Right lobe of liver (tissue), 6 donors: ENCODE results near the gene MBLAC1. TPM values are rescaled to one million over a fixed set of nuclear protein-coding genes. Genes with fewer than 3 reads are reported as not detected.

Experiments used
- ATAC-seq, 4 donors: fragments of 200-7000 bp; cut with Tn5 transposase; one replicate each; pipeline ENCODE4 v1.9.1; 2020; ENCODE audit warnings: mild to moderate bottlenecking in 4 of 4, moderate library complexity in 4 of 4
- DNase-seq, 3 donors: peaks; one replicate each; pipeline ENCODE4 v3.0.0-alpha.2; 2020
- H3K27ac ChIP-seq, 3 donors: fragments of 200-600 bp; one replicate each; pipeline ENCODE4 v1.8.0; 2022
- H3K27me3 ChIP-seq, 2 donors: fragments of 200-600 bp; one replicate each; pipeline ENCODE4 v1.8.0; 2022
- H3K36me3 ChIP-seq, 4 donors: fragments of 200-600 bp; sonication (generic) in 1 of 4; one replicate each; pipeline versions ENCODE4 v1.5.1 to v1.8.0; 2017 to 2022; ENCODE audit warnings: control low read depth in 1 of 4
- H3K4me1 ChIP-seq, 4 donors: fragments of 200-600 bp; sonication (generic) in 1 of 4; one replicate each; pipeline versions ENCODE4 v1.5.1 to v1.8.0; 2017 to 2022; ENCODE audit warnings: control low read depth in 1 of 4
- H3K4me3 ChIP-seq, 3 donors: fragments of 200-600 bp; one replicate each; pipeline ENCODE4 v1.8.0; 2022
- H3K9me3 ChIP-seq, 4 donors: fragments of 200-600 bp; sonication (generic) in 1 of 4; one replicate each; pipeline versions ENCODE4 v1.5.1 to v1.8.0; 2017 to 2022; ENCODE audit warnings: control low read depth in 1 of 4
- POLR2A ChIP-seq: fragments of 450-650 bp; IDR thresholded peaks from one replicate; pipeline ENCODE4 v1.6.1; 2017; ENCODE audit warnings: antibody characterized with exemption, mild to moderate bottlenecking
- WGBS: methylation state at CpG from one replicate; pipeline ENCODE4 v1.1.6; 2018; ENCODE audit warnings: low coverage, low lambda C conversion rate; ENCODE audit not compliant: insufficient coverage; ENCODE audit errors: missing lambda C conversion rate; 5-methylcytosine and 5-hydroxymethylcytosine counted together
- intact Hi-C, 2 donors: fragments of 100-400 bp; cut with DNase I; formaldehyde crosslinking; loops; one replicate each; pipeline versions ENCODE4 v1.11.2 to v1.14.1; 2022
- total RNA-seq, 6 experiments: library from RNA; depleted of rRNA in 2 of 6; stranded (reverse); fragments of >200 nt in 2 of 6; fragmentation: NEBNext Ultra II Directional in 3 of 6; extraction: Animal tissue kit (Norgen Biotek cat#: 25700) in 3 of 6; gene quantifications; one replicate each; pipeline versions ENCODE4 v1.1.0 to v1.2.4, GENCODE V29; 2016 to 2023
- TF ChIP-seq, protein P1 (sequence below), 4 donors: fragments of 200-600 bp in 3 of 4; fragments of 450-650 bp in 1 of 4; IDR thresholded peaks; one replicate each; pipeline versions ENCODE4 v1.5.1 to v1.8.0; 2016 to 2022; ENCODE audit warnings: antibody characterized with exemption in 4 of 4, mild to moderate bottlenecking in 2 of 4
- donor health status: DM: no; HTN: yes; CAD: no.
- donor health status: DM: no; HTN: no; CAD: no.
- donor health status: DM: no; HTN: no; CAD: no.
- donor health status: DM: no; HTN: yes; CAD: no.
- donor health status: DM: no; HTN: yes; CAD: no.

The MBLAC1 gene
- total RNA-seq, 6 experiments from 2014 or later = 0.35 to 2.7 (median 1.1) TPM

DNA sequence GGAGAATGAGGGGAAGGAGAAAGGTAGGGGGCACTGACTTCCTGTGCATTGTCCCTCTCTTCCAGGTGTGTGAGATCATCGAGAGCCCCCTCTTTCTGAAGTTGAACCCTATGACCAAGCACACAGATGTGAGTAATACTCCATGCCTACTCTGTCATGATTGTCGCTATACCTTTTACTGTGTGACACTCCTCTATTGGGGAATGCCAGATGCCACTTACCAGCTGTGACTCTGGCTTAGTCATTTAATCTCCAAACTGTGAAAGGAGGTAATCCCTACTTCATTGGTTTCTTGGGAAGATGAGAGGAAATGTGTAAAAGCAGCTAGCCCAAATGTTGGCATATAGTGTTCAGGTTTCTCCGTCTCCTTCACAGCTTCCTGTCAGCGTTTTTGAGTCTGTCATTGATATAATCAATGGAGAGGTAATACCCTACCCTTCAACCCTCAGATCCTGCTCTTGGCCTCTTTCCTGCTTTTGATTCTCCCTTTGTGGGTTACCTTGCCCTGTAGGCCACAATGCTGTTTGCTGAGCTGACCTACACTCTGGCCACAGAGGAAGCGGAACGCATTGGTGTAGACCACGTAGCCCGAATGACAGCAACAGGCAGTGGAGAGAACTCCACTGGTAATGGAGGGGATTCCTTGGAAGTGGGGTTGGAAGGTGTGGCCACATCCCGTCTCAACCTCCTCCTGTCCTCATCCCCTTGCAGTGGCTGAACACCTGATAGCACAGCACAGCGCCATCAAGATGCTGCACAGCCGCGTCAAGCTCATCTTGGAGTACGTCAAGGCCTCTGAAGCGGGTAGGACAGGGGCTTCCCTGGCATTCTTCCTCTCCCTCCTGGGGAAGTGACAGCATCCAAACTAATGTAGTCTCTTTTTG is 36.0 kb upstream of the MBLAC1 start:
- DNase-seq = no peak
- H3K9me3 ChIP-seq = no peaks in the 10 kb centered on the region
- no peak for ATAC-seq
- H3K36me3 ChIP-seq = peaks cover 0 to 55% (median 28%) of the 10 kb centered on the region in 4 donors
- TF ChIP-seq, protein P1, sequence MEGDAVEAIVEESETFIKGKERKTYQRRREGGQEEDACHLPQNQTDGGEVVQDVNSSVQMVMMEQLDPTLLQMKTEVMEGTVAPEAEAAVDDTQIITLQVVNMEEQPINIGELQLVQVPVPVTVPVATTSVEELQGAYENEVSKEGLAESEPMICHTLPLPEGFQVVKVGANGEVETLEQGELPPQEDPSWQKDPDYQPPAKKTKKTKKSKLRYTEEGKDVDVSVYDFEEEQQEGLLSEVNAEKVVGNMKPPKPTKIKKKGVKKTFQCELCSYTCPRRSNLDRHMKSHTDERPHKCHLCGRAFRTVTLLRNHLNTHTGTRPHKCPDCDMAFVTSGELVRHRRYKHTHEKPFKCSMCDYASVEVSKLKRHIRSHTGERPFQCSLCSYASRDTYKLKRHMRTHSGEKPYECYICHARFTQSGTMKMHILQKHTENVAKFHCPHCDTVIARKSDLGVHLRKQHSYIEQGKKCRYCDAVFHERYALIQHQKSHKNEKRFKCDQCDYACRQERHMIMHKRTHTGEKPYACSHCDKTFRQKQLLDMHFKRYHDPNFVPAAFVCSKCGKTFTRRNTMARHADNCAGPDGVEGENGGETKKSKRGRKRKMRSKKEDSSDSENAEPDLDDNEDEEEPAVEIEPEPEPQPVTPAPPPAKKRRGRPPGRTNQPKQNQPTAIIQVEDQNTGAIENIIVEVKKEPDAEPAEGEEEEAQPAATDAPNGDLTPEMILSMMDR (IDR thresholded peaks at IDR 0.05) = no peak
- intact Hi-C loops = no loop called here
- no peak overlapping the region for H3K4me3 ChIP-seq
- WGBS = 85% methylated on average over 12 of the region's 14 CpGs
- peaks cover 0 to 8% (median 3%) of the 10 kb centered on the region in 4 donors for H3K4me1 ChIP-seq
- no peak overlapping the region for H3K27ac ChIP-seq
- H3K27me3 ChIP-seq = no peaks in the 10 kb centered on the region

DNA sequence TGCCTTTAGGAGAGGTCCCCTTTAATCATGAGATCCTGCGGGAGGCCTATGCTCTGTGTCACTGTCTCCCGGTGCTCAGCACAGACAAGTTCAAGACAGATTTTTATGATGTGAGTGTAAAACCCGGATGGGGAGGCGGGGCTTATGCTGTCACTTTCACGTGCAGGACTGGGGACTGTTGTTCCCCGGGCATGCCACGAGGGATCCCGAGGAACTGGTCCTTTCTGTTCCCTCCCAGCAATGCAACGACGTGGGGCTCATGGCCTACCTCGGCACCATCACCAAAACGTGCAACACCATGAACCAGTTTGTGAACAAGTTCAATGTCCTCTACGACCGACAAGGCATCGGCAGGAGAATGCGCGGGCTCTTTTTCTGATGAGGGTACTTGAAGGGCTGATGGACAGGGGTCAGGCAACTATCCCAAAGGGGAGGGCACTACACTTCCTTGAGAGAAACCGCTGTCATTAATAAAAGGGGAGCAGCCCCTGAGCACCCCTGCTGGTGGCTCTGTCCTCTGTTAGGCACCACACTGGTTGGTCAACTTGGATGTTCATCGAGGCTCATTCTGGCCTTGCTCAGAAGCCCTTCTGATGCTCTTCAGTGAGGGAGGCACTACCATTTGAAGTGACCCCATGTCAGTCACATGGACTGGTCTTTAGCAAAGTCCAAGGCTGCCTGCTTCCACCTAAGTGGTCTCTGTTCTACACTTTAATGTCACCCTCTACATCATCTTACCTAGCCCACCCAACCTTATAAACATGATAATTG is 35.2 kb upstream of the MBLAC1 start:
- intact Hi-C loops = no loop called here
- H3K36me3 ChIP-seq = peaks cover under 1 to 63% (median 34%) of the 10 kb centered on the region in 4 donors

DNA sequence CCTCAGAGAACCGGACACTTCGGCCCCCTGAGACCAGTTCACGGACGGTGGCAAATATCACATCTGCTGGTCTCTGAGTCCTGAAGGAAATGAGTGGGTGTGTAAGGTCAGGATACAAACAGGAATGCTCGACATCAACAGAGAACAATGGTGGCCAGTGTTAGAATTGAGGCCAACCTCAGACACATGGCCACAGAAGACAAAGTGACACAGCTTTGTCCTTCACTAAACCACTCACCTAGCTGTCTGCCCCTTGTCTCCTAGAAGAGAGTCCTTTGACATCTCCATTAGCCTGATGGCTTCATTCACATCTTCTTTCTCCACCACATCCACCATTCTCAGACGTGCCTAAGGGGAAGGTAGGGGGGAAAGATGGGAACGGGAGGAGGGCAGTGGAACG is 33.7 kb upstream of the MBLAC1 start:
- H3K4me3 ChIP-seq = no peak overlapping the region
- no peaks in the 10 kb centered on the region for H3K9me3 ChIP-seq
- TF ChIP-seq POLR2A = no peak
- TF ChIP-seq, protein P1 (IDR thresholded peaks at IDR 0.05) = no peak
- WGBS = 33% methylated on average over 1 of the region's 8 CpGs
- H3K4me1 ChIP-seq = peaks cover 0 to 8% (median 2%) of the 10 kb centered on the region in 4 donors
- DNase-seq (no peak), ATAC-seq (no peak)
- H3K27me3 ChIP-seq = no peaks in the 10 kb centered on the region
- no peak overlapping the region for H3K27ac ChIP-seq
- intact Hi-C loops = no loop called here
- H3K36me3 ChIP-seq = peaks cover 8 to 77% (median 46%) of the 10 kb centered on the region in 4 donors

More for the DNA sequence above, 35.2 kb upstream of the MBLAC1 start:
- Histone ChIP-seq H3K4me1 (peaks cover 0 to 8% (median 3%) of the 10 kb centered on the region in 4 donors), H3K27me3 (no peaks in the 10 kb centered on the region), H3K4me3 (no peak overlapping the region), H3K27ac (no peak overlapping the region), H3K9me3 (no peaks in the 10 kb centered on the region)
- ATAC-seq (no peak), DNase-seq (no peak)
- 41% methylated on average over 12 of the region's 19 CpGs for WGBS
- TF ChIP-seq, protein P1 (IDR thresholded peaks at IDR 0.05) = no peak
- no peak for TF ChIP-seq POLR2A

DNA sequence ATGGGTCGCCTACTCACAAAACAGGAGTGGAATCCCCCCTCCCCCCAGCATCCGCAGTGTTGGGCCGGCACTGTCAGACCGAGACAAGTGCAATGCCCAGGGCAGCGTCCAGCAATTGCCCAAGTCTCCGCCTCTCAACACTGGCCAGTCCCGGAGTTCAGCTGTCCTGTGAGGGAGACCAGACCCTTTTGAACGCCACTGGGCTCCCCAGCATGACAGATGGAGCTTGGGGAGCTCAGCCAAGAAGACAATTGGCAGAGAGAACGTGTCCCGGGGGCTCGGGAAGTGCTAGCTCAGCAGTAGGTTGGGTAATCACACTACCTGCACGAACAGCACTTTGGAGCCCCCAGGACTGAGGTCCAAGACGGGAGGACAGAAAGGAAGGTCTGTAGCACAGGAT is 33.3 kb upstream of the MBLAC1 start:
- peaks cover 0 to 8% (median 0%) of the 10 kb centered on the region in 4 donors for H3K4me1 ChIP-seq
- 24% methylated on average over 6 of the region's 13 CpGs for WGBS
- H3K27ac ChIP-seq = no peak overlapping the region
- TF ChIP-seq POLR2A = no peak
- TF ChIP-seq, protein P1 (IDR thresholded peaks at IDR 0.05) = no peak
- DNase-seq = no peak
- no peaks in the 10 kb centered on the region for H3K27me3 ChIP-seq
- H3K9me3 ChIP-seq = no peaks in the 10 kb centered on the region
- H3K4me3 ChIP-seq = no peak overlapping the region
- intact Hi-C loops = no loop called here
- H3K36me3 ChIP-seq = peaks cover 8 to 82% (median 49%) of the 10 kb centered on the region in 4 donors
- peak in 3 of 4 donors; percentile 6 to 19 (median 11) for ATAC-seq
